ENCODE data around the gene UGDH. TPM values are rescaled to one million over a fixed set of nuclear protein-coding genes. Genes with fewer than 3 reads are reported as not detected.
A peak's percentile ranks its signal among the peaks of the same experiment; 100 is the strongest.

UGDH gene
- total and polyA plus RNA-seq, 2 of the 13 experiments (the other 11 are each of a cell fraction or from before 2014, with no cell fraction given): 99.0 to 384 TPM

DNA sequence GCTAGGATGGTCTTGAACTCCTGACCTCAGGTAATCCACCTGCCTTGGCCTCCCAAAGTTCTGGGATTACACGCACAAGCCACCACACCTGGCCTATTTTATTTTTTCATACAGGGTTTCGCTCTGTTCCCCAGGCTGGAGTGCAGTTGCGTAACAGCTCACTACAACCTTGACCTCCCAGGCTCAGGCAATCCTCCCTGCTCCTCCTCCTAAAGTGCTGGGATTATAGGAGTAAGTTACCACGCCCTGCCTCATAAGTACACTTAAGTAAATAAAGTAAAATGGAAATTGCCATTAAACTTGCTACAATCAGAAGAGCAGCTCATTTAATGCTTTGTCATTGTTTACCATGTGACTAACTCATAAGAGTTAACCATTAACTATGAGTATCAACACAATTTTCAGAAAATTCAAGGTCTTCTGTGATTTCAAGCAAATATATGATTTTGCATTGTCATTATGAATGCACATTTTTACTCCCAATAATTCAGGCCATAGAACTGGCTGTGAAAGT lies 12.3 kb downstream of the UGDH start (continued):
- TF ChIP-seq AHDC1 (CRISPR knock-in tag; IDR thresholded peaks at IDR 0.05; ENCODE audit: borderline replicate concordance) (peak; percentile 94; the same call in 1 of the 2 replicates), HNF4A (CRISPR knock-in tag; IDR thresholded peaks at IDR 0.05) (peak; percentile 89), ZNF33A (CRISPR knock-in tag; IDR thresholded peaks at IDR 0.05; ENCODE audit: borderline replicate concordance) (0 out of 2 replicates have a peak, but pooled peaks have one; percentile 26), TOPORS (CRISPR knock-in tag; IDR thresholded peaks at IDR 0.05) (0 out of 2 replicates have a peak, but pooled peaks have one; percentile 55), ZSCAN29 (CRISPR knock-in tag; conservative IDR thresholded peaks at IDR 0.05) (no peak), HCFC1 (IDR thresholded peaks at IDR 0.05; ENCODE audit: low read depth, low read length) (no peak), POGK (CRISPR knock-in tag; conservative IDR thresholded peaks at IDR 0.05) (peak; percentile 80; the same call in 1 of the 2 replicates), ZZZ3 (CRISPR knock-in tag; IDR thresholded peaks at IDR 0.05; ENCODE audit: borderline replicate concordance) (no peak), SPEN (CRISPR knock-in tag; IDR thresholded peaks at IDR 0.05; ENCODE audit: low read depth) (peak; percentile 34; the same call in 1 of the 2 replicates), RFXANK (CRISPR knock-in tag; IDR thresholded peaks at IDR 0.05) (peak; percentile 31; the same call in 1 of the 2 replicates), AHR (CRISPR knock-in tag; IDR thresholded peaks at IDR 0.05) (0 out of 2 replicates have a peak, but pooled peaks have one; percentile 61), TBX2 (CRISPR knock-in tag; IDR thresholded peaks at IDR 0.05; ENCODE audit: borderline replicate concordance) (peak; percentile 93), ZNF772 (CRISPR knock-in tag; IDR thresholded peaks at IDR 0.05) (0 out of 2 replicates have a peak, but pooled peaks have one; percentile 52), SATB2 (CRISPR knock-in tag; IDR thresholded peaks at IDR 0.05) (0 out of 2 replicates have a peak, but pooled peaks have one; percentile 51)
- TF ChIP-seq, protein P1, sequence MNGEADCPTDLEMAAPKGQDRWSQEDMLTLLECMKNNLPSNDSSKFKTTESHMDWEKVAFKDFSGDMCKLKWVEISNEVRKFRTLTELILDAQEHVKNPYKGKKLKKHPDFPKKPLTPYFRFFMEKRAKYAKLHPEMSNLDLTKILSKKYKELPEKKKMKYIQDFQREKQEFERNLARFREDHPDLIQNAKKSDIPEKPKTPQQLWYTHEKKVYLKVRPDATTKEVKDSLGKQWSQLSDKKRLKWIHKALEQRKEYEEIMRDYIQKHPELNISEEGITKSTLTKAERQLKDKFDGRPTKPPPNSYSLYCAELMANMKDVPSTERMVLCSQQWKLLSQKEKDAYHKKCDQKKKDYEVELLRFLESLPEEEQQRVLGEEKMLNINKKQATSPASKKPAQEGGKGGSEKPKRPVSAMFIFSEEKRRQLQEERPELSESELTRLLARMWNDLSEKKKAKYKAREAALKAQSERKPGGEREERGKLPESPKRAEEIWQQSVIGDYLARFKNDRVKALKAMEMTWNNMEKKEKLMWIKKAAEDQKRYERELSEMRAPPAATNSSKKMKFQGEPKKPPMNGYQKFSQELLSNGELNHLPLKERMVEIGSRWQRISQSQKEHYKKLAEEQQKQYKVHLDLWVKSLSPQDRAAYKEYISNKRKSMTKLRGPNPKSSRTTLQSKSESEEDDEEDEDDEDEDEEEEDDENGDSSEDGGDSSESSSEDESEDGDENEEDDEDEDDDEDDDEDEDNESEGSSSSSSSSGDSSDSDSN (CRISPR knock-in tag; IDR thresholded peaks at IDR 0.05): 0 out of 2 replicates have a peak, but pooled peaks have one; percentile 24
- TF ChIP-seq, protein P2, sequence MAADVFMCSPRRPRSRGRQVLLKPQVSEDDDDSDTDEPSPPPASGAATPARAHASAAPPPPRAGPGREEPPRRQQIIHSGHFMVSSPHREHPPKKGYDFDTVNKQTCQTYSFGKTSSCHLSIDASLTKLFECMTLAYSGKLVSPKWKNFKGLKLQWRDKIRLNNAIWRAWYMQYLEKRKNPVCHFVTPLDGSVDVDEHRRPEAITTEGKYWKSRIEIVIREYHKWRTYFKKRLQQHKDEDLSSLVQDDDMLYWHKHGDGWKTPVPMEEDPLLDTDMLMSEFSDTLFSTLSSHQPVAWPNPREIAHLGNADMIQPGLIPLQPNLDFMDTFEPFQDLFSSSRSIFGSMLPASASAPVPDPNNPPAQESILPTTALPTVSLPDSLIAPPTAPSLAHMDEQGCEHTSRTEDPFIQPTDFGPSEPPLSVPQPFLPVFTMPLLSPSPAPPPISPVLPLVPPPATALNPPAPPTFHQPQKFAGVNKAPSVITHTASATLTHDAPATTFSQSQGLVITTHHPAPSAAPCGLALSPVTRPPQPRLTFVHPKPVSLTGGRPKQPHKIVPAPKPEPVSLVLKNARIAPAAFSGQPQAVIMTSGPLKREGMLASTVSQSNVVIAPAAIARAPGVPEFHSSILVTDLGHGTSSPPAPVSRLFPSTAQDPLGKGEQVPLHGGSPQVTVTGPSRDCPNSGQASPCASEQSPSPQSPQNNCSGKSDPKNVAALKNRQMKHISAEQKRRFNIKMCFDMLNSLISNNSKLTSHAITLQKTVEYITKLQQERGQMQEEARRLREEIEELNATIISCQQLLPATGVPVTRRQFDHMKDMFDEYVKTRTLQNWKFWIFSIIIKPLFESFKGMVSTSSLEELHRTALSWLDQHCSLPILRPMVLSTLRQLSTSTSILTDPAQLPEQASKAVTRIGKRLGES (CRISPR knock-in tag; IDR thresholded peaks at IDR 0.05; ENCODE audit: borderline replicate concordance): no peak
